H9 (cell line): ENCODE results near the gene ZSWIM5. TPM values are rescaled to one million over a fixed set of nuclear protein-coding genes. Genes with fewer than 3 reads are reported as not detected.

Experiments used
- DNase-seq: peaks from one replicate; pipeline ENCODE4 v3.0.0-alpha.2; 2017
- H2AFZ ChIP-seq: one replicate; pipeline ENCODE4 v1.6.1; 2013; ENCODE audit warnings: mild to moderate bottlenecking, low read length, control low read depth, moderate library complexity
- H2AK5ac ChIP-seq: 2 replicates; pipeline ENCODE4 v1.6.1; 2013; ENCODE audit warnings: low read length, control low read depth, mixed read lengths; ENCODE audit not compliant: insufficient read length
- H2BK120ac ChIP-seq: one replicate; pipeline ENCODE4 v1.6.1; 2013; ENCODE audit warnings: low read depth, mild to moderate bottlenecking, low read length, control low read depth, inconsistent platforms; ENCODE audit not compliant: poor library complexity, severe bottlenecking
- H2BK12ac ChIP-seq: 2 replicates; pipeline ENCODE4 v1.6.1; 2013; ENCODE audit warnings: low read length, control low read depth, mixed read lengths, low read depth; ENCODE audit not compliant: insufficient read length
- H2BK15ac ChIP-seq: 2 replicates; pipeline ENCODE4 v1.6.1; 2013; ENCODE audit warnings: low read depth, low read length, control low read depth
- H2BK20ac ChIP-seq: one replicate; pipeline ENCODE4 v1.6.1; 2013; ENCODE audit warnings: low read depth, mild to moderate bottlenecking, low read length, control low read depth, inconsistent platforms; ENCODE audit not compliant: poor library complexity, severe bottlenecking
- H2BK5ac ChIP-seq: 2 replicates; pipeline ENCODE4 v1.6.1; 2013; ENCODE audit warnings: low read length, control low read depth, mixed read lengths; ENCODE audit not compliant: insufficient read length
- H3K14ac ChIP-seq: 2 replicates; pipeline ENCODE4 v1.6.1; 2013; ENCODE audit warnings: low read length, control low read depth; ENCODE audit not compliant: insufficient read depth
- H3K18ac ChIP-seq: 2 replicates; pipeline ENCODE4 v1.6.1; 2013; ENCODE audit warnings: low read depth, mild to moderate bottlenecking, mixed read lengths, low read length, control low read depth; ENCODE audit not compliant: insufficient read length
- H3K23ac ChIP-seq: 2 replicates; pipeline ENCODE4 v1.6.1; 2013; ENCODE audit warnings: low read length, control low read depth, mixed read lengths, low read depth; ENCODE audit not compliant: insufficient read length
- H3K23me2 ChIP-seq: 2 replicates; pipeline ENCODE4 v1.6.1; 2013; ENCODE audit warnings: low read depth, mild to moderate bottlenecking, mixed read lengths, low read length, control low read depth; ENCODE audit not compliant: insufficient read length, poor library complexity, severe bottlenecking
- H3K27ac ChIP-seq: 2 replicates; pipeline ENCODE4 v1.5.1; 2013; ENCODE audit warnings: low read length, control low read depth, mixed read lengths, low read depth; ENCODE audit not compliant: insufficient read length
- H3K27me3 ChIP-seq: 2 replicates; pipeline ENCODE4 v1.6.1; 2013; ENCODE audit warnings: low read length, control low read depth, inconsistent platforms; ENCODE audit not compliant: insufficient read depth
- H3K4ac ChIP-seq: 2 replicates; pipeline ENCODE4 v1.6.1; 2013; ENCODE audit warnings: low read depth, mild to moderate bottlenecking, control low read depth, inconsistent platforms, low read length, moderate library complexity
- H3K4me1 ChIP-seq: 2 replicates; pipeline ENCODE4 v1.6.1; 2013; ENCODE audit warnings: low read length, control low read depth, inconsistent platforms; ENCODE audit not compliant: insufficient read depth
- H3K4me2 ChIP-seq: 2 replicates; pipeline ENCODE4 v1.6.1; 2013; ENCODE audit warnings: low read length, control low read depth, mixed read lengths; ENCODE audit not compliant: insufficient read length, insufficient read depth
- H3K56ac ChIP-seq: 2 replicates; pipeline ENCODE4 v1.6.1; 2013; ENCODE audit warnings: low read depth, mild to moderate bottlenecking, mixed read lengths, low read length, control low read depth; ENCODE audit not compliant: insufficient read length
- H3K79me1 ChIP-seq: 2 replicates; pipeline ENCODE4 v1.6.1; 2013; ENCODE audit warnings: low read depth, mild to moderate bottlenecking, moderate library complexity, low read length, control low read depth, inconsistent platforms; ENCODE audit not compliant: insufficient read depth, poor library complexity, severe bottlenecking
- H3K79me2 ChIP-seq: 2 replicates; pipeline ENCODE4 v1.6.1; 2013; ENCODE audit warnings: low read length, control low read depth, inconsistent platforms; ENCODE audit not compliant: insufficient read depth
- H3K9ac ChIP-seq: 2 replicates; pipeline ENCODE4 v1.6.1; 2013; ENCODE audit warnings: low read length, control low read depth, mixed read lengths; ENCODE audit not compliant: insufficient read length; ENCODE audit errors: extremely low read depth
- H3K9me3 ChIP-seq: one replicate; pipeline ENCODE4 v1.6.1; 2013; ENCODE audit warnings: low read depth, low read length, inconsistent platforms; ENCODE audit not compliant: control insufficient read depth
- H3T11ph ChIP-seq: one replicate; pipeline ENCODE4 v1.6.1; 2013; ENCODE audit warnings: mild to moderate bottlenecking, low read length, control low read depth, inconsistent platforms
- H4K20me1 ChIP-seq: one replicate; pipeline ENCODE4 v1.6.1; 2013; ENCODE audit not compliant: control insufficient read depth, insufficient read length, insufficient read depth
- H4K5ac ChIP-seq: 2 replicates; pipeline ENCODE4 v1.6.1; 2013; ENCODE audit warnings: low read depth, mild to moderate bottlenecking, mixed read lengths, low read length, control low read depth; ENCODE audit not compliant: insufficient read length
- H4K8ac ChIP-seq: replicated peaks from 2 replicates; pipeline ENCODE4 v1.6.1; 2013; ENCODE audit warnings: low read length, control low read depth, mixed read lengths, low read depth; ENCODE audit not compliant: insufficient read length
- H4K91ac ChIP-seq: 2 replicates; pipeline ENCODE4 v1.6.1; 2013; ENCODE audit warnings: low read depth, mild to moderate bottlenecking, moderate library complexity, mixed read lengths, low read length, control low read depth; ENCODE audit not compliant: insufficient read length
- H3K27ac Mint-ChIP-seq, 3 experiments: 2 replicates in 2 of 3; 3 replicates in 1 of 3; pipeline ENCODE4 v1.8.0; 2020 to 2021; ENCODE audit warnings: mixed read lengths in 3 of 3, mild to moderate bottlenecking in 1 of 3, moderate library complexity in 1 of 3
- H3K27me3 Mint-ChIP-seq: 2 replicates; pipeline ENCODE4 v1.8.0; 2021; ENCODE audit warnings: low read depth, mild to moderate bottlenecking, moderate library complexity, mixed read lengths
- H3K36me3 Mint-ChIP-seq, 3 experiments: 2 replicates in 2 of 3; 3 replicates in 1 of 3; pipeline ENCODE4 v1.8.0; 2020 to 2021; ENCODE audit warnings: low read depth in 3 of 3, mixed read lengths in 3 of 3; ENCODE audit not compliant: insufficient read depth in 1 of 3
- H3K4me1 Mint-ChIP-seq, 2 experiments: 2 replicates each; pipeline ENCODE4 v1.8.0; 2020; ENCODE audit warnings: mixed read lengths in 2 of 2
- H3K4me3 Mint-ChIP-seq, 2 experiments: 2 replicates in 1 of 2; 3 replicates in 1 of 2; pipeline ENCODE4 v1.8.0; 2020 to 2021; ENCODE audit warnings: mild to moderate bottlenecking in 2 of 2, mixed read lengths in 2 of 2, moderate library complexity in 1 of 2
- H3K9me3 Mint-ChIP-seq, 2 experiments: 2 replicates in 1 of 2; 3 replicates in 1 of 2; pipeline ENCODE4 v1.8.0; 2020; ENCODE audit warnings: mild to moderate bottlenecking in 2 of 2, mixed read lengths in 2 of 2, moderate library complexity in 1 of 2
- WGBS: extraction: QIAGEN DNeasy Blood & Tissue Kit; methylation state at CpG from one replicate; pipeline ENCODE4 v1.1.7; 2013; ENCODE audit warnings: missing lambda C conversion rate, low lambda C conversion rate, mixed read lengths; ENCODE audit not compliant: insufficient read length; ENCODE audit errors: extremely low coverage; 5-methylcytosine and 5-hydroxymethylcytosine counted together
- total RNA-seq: library from RNA; stranded (reverse); gene quantifications from 2 replicates; pipeline ENCODE4 v1.2.1, GENCODE V29; 2021
- TF ChIP-seq, protein P1 (sequence below): fragments of 200-600 bp; sonication (generic); conservative IDR thresholded peaks from 3 replicates; pipeline ENCODE4 v1.8.0; 2021; ENCODE audit warnings: antibody characterized with exemption, mild to moderate bottlenecking

ZSWIM5 gene
- total RNA-seq, 1 experiment from 2014 or later, result 3.5 TPM

DNA sequence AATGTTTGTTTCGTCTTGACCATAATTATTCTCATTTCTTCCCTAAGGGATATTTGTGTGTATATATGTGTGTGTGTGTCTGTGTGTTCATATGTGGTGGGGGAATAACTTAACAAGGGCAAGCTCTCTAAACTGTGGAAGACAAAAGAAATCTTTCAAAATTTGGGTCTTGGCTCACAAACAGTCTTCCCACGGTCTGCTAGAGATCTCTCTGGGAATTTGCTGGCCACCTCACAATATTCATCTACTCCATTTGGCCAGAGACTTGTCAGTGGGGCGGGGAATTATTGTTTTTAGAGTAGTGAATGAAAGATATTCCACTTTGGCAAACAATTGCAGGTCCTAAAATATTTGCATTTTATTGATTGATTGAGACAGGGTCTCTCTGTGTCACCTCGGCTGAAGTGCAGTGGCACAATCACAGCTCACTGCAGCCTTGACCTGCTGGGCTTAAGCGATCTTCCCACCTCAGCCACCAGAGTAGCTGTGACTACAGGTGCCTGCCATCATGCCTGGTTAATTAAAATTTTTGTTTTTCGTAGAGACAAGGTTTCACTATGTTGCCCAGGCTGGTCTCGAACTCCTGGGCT, 212.0 kb downstream of the ZSWIM5 start:
- Histone ChIP-seq H3K18ac (no peak overlapping the region), H3K56ac (no peak overlapping the region), H3K4ac (no peak overlapping the region), H3K27ac (no peak overlapping the region), H2BK5ac (no peak overlapping the region), H2BK15ac (no peak overlapping the region), H2BK120ac (no peak overlapping the region), H3K9ac (no peak overlapping the region), H3T11ph (no peak overlapping the region), H3K9me3 (no peaks in the 10 kb centered on the region), H3K14ac (no peak overlapping the region), H4K91ac (no peak overlapping the region), H2BK20ac (no peak overlapping the region), H4K20me1 (no peaks in the 10 kb centered on the region), H4K8ac (no peak overlapping the region), H2BK12ac (no peak overlapping the region), H4K5ac (no peak overlapping the region), H3K27me3 (no peaks in the 10 kb centered on the region), H3K79me1 (no peaks in the 10 kb centered on the region), H2AFZ (no peak overlapping the region), H3K4me1 (no peaks in the 10 kb centered on the region), H3K79me2 (no peaks in the 10 kb centered on the region), H2AK5ac (no peak overlapping the region), H3K23me2 (no peaks in the 10 kb centered on the region), H3K4me2 (no peak overlapping the region), H3K23ac (no peak overlapping the region)
- no peak for DNase-seq
- Mint-ChIP-seq H3K4me3 (no peak overlapping the region), H3K9me3 (no peaks in the 10 kb centered on the region), H3K36me3 (no peaks in the 10 kb centered on the region), H3K4me1 (no peaks in the 10 kb centered on the region), H3K27ac (no peak overlapping the region), H3K27me3 (no peaks in the 10 kb centered on the region)
- no CpG with 5 or more reads among the region's 7 CpGs for WGBS
- TF ChIP-seq, protein P1, sequence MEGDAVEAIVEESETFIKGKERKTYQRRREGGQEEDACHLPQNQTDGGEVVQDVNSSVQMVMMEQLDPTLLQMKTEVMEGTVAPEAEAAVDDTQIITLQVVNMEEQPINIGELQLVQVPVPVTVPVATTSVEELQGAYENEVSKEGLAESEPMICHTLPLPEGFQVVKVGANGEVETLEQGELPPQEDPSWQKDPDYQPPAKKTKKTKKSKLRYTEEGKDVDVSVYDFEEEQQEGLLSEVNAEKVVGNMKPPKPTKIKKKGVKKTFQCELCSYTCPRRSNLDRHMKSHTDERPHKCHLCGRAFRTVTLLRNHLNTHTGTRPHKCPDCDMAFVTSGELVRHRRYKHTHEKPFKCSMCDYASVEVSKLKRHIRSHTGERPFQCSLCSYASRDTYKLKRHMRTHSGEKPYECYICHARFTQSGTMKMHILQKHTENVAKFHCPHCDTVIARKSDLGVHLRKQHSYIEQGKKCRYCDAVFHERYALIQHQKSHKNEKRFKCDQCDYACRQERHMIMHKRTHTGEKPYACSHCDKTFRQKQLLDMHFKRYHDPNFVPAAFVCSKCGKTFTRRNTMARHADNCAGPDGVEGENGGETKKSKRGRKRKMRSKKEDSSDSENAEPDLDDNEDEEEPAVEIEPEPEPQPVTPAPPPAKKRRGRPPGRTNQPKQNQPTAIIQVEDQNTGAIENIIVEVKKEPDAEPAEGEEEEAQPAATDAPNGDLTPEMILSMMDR, result no peak
